ENCODE measurements around the gene ZFHX3. TPM values are rescaled to one million over a fixed set of nuclear protein-coding genes. Genes with fewer than 3 reads are reported as not detected.

ZFHX3 gene
- total and polyA plus RNA-seq, 2 of the 8 experiments (the other 6 are each of a cell fraction or from before 2014, with no cell fraction given): 0.08 to 0.99 TPM

DNA sequence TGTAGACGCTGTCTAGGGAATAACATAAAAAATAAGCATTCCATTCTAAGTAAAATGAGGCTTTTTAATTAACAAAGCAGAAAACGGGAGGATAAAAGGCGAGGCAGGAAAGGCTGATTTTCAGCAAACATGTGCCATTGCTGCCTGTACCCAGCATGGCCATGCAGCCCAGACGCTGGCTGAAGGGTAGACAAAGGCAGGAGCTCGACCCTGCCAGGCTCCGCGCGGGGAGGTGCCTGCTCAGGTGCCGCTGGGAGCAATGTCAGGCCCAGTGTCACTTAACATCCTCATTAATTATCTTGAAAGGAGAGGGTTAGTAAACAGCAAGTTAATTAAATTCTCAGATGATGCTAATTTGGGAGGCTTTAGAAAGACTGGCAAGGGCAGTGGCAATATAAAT, 136.0 kb downstream of the ZFHX3 start:
- H4K91ac ChIP-seq (replicated peaks; ENCODE audit: insufficient read length, low read length): no peak overlapping the region
- H3K23me2 ChIP-seq (ENCODE audit: low read depth, low read length): no peaks in the 10 kb centered on the region
- no peak overlapping the region for H3K4me2 ChIP-seq (ENCODE audit: insufficient read depth in 1 of 2, low read depth in 2 of 2, low read length in 2 of 2)
- no peak overlapping the region for H2AFZ ChIP-seq (ENCODE audit: low read length)
- no peak overlapping the region for H2BK15ac ChIP-seq (ENCODE audit: low read length)
- WGBS, 2 experiments (ENCODE audit: extremely low coverage in 1 of 2, insufficient coverage in 1 of 2, insufficient read length in 1 of 2, insufficient replicate concordance in 2 of 2, low coverage in 1 of 2, low lambda C conversion rate in 2 of 2, missing lambda C conversion rate in 1 of 2): 85% methylated on average over 9 of the region's 9 CpGs; no CpG with 5 or more reads in 1 of the 2 experiments
- H3K56ac ChIP-seq (replicated peaks; ENCODE audit: insufficient read length, low read depth, low read length): no peak overlapping the region
- no peaks in the 10 kb centered on the region for H3K9me3 ChIP-seq (ENCODE audit: insufficient read depth in 2 of 2, low read depth in 1 of 2, low read length in 1 of 2)
- H3K27me3 ChIP-seq (replicated peaks in 1 of 4; ENCODE audit: control insufficient read depth in 3 of 4, extremely low read depth in 1 of 4, insufficient read depth in 3 of 4, low read length in 3 of 4): no peaks in the 10 kb centered on the region
- no peak overlapping the region for H3K9ac ChIP-seq (replicated peaks in 1 of 4; ENCODE audit: extremely low read depth in 1 of 4, low read depth in 3 of 4, low read length in 3 of 4)
- H3K4me3 ChIP-seq (ENCODE audit: extremely low read depth in 1 of 4, insufficient read depth in 2 of 4, low read depth in 3 of 4, low read length in 4 of 4): no peak overlapping the region
- no peak for FAIRE-seq
- POLR2A ChIA-PET (ENCODE audit: partially characterized antibody): no interaction called here
- H3K14ac ChIP-seq (ENCODE audit: insufficient read length): no peak overlapping the region
- H2BK20ac ChIP-seq (ENCODE audit: low read length): no peak overlapping the region
- TF ChIP-seq, protein P1, sequence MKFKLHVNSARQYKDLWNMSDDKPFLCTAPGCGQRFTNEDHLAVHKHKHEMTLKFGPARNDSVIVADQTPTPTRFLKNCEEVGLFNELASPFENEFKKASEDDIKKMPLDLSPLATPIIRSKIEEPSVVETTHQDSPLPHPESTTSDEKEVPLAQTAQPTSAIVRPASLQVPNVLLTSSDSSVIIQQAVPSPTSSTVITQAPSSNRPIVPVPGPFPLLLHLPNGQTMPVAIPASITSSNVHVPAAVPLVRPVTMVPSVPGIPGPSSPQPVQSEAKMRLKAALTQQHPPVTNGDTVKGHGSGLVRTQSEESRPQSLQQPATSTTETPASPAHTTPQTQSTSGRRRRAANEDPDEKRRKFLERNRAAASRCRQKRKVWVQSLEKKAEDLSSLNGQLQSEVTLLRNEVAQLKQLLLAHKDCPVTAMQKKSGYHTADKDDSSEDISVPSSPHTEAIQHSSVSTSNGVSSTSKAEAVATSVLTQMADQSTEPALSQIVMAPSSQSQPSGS (IDR thresholded peaks at IDR 0.05; ENCODE audit: low read length): no peak
- TF ChIP-seq SP4 (IDR thresholded peaks at IDR 0.05; ENCODE audit: low read length) (no peak), BRCA1 (IDR thresholded peaks at IDR 0.05; ENCODE audit: low read depth, low read length) (no peak), EGR1 (IDR thresholded peaks at IDR 0.05; ENCODE audit: borderline replicate concordance, low read depth, low read length) (no peak), FOSL1 (IDR thresholded peaks at IDR 0.05; ENCODE audit: insufficient read depth, low read depth, low read length) (no peak), RAD21 (IDR thresholded peaks at IDR 0.05 in 1 of 2, conservative IDR thresholded peaks at IDR 0.05 in 1 of 2; ENCODE audit: low read depth in 2 of 2, low read length in 2 of 2) (no peak), HDAC2 (IDR thresholded peaks at IDR 0.05; ENCODE audit: borderline replicate concordance in 1 of 2, low read depth in 2 of 2, low read length in 2 of 2) (no peak), YY1 (IDR thresholded peaks at IDR 0.05; ENCODE audit: low read depth, low read length) (no peak), NANOG (IDR thresholded peaks at IDR 0.05; ENCODE audit: insufficient read depth, low read depth, low read length, poor library complexity, severe bottlenecking) (no peak), SAP30 (IDR thresholded peaks at IDR 0.05; ENCODE audit: insufficient read depth, insufficient replicate concordance, low read length) (no peak)
- peaks cover 0 to 2% (median 0%) of the 10 kb centered on the region in 4 experiments; a peak in 2 of 7 replicates for H3K4me1 ChIP-seq (replicated peaks in 1 of 4; ENCODE audit: control insufficient read depth in 3 of 4, insufficient read depth in 4 of 4, low read length in 3 of 4)
- no peaks in the 10 kb centered on the region for H3K79me2 ChIP-seq (ENCODE audit: control insufficient read depth in 1 of 2, insufficient read depth in 2 of 2, low read length in 2 of 2)
- H3K27ac ChIP-seq (ENCODE audit: low read depth, low read length): no peak overlapping the region
- H2BK5ac ChIP-seq (ENCODE audit: low read depth, low read length): no peak overlapping the region
- H2AK5ac ChIP-seq (ENCODE audit: low read depth, low read length): no peak overlapping the region
- H2BK120ac ChIP-seq (replicated peaks; ENCODE audit: low read depth, low read length): no peak overlapping the region
- CTCF ChIA-PET (ENCODE audit: partially characterized antibody): interaction anchor here (1.8 to 5.2 kb wide), 2 partner anchors 50 to 55 kb away, joined by 4 to 20 read pairs; no protein-coding TSS in a partner anchor
- H3K4ac ChIP-seq (replicated peaks; ENCODE audit: insufficient read length, low read depth, low read length): no peak overlapping the region
- no peaks in the 10 kb centered on the region for H3K36me3 ChIP-seq (ENCODE audit: control insufficient read depth in 2 of 4, insufficient read depth in 4 of 4, low read length in 3 of 4)
- H4K20me1 ChIP-seq (replicated peaks in 1 of 2; ENCODE audit: control insufficient read depth in 1 of 2, insufficient read depth in 2 of 2, low read length in 2 of 2): no peaks in the 10 kb centered on the region
- H2BK12ac ChIP-seq (ENCODE audit: low read depth, low read length): no peak overlapping the region
- no peak overlapping the region for H4K5ac ChIP-seq (ENCODE audit: insufficient read length, low read depth, low read length)
- DNase-seq (ENCODE audit: low read depth in 1 of 2, low spot score in 2 of 2): no peak
- no peak overlapping the region for H4K8ac ChIP-seq (ENCODE audit: extremely low read depth, insufficient read depth, low read length)
- no peak overlapping the region for H3K18ac ChIP-seq (ENCODE audit: extremely low read depth, low read length)
- H3K23ac ChIP-seq (ENCODE audit: insufficient read length): no peak overlapping the region
- no peaks in the 10 kb centered on the region for H3K79me1 ChIP-seq (ENCODE audit: low read depth, low read length)
